HEK293 (cell line): ENCODE data around the gene LMAN1L.
A peak's percentile ranks its signal among the peaks of the same experiment; 100 is the strongest.

Experiments used
- CTCF ChIA-PET: fragments of 350-600 bp; formaldehyde crosslinking; extraction: SDS; loops from one replicate; lab custom pipeline; 2021; ENCODE audit warnings: antibody characterized with exemption; lab: Yijun Ruan, JAX
- POLR2A ChIA-PET: fragments of 300-600 bp; formaldehyde crosslinking; extraction: SDS; loops from one replicate; lab custom pipeline; 2020; ENCODE audit warnings: antibody characterized with exemption, inconsistent platforms; lab: Yijun Ruan, JAX
- H3K27ac ChIP-seq: fragments of 200-500 bp; sonication (Bioruptor generic); 2 replicates; pipeline ENCODE4 v1.5.1; 2014; ENCODE audit warnings: low read depth, low read length, control low read depth, inconsistent platforms; ENCODE audit errors: extremely low read depth
- H3K36me3 ChIP-seq, 2 experiments: fragments of 200-500 bp in 1 of 2; sonication (Bioruptor generic) in 1 of 2; 1 replicate in 1 of 2; 2 replicates in 1 of 2; pipeline ENCODE4 v1.5.1; 2014 to 2017; ENCODE audit warnings: inconsistent platforms in 2 of 2, low read length in 2 of 2; ENCODE audit not compliant: control insufficient read depth in 2 of 2, insufficient read depth in 1 of 2
- H3K4me1 ChIP-seq: fragments of 200-500 bp; sonication (Bioruptor generic); 2 replicates; pipeline ENCODE4 v1.5.1; 2014; ENCODE audit warnings: mild to moderate bottlenecking, low read length, inconsistent platforms; ENCODE audit not compliant: control insufficient read depth, insufficient read depth
- H3K4me3 ChIP-seq: 2 replicates; pipeline ENCODE4 v1.5.1; 2011; ENCODE audit warnings: low read depth, mild to moderate bottlenecking, control low read depth, low read length, moderate library complexity
- H3K9me3 ChIP-seq: fragments of 200-500 bp; sonication (Bioruptor generic); 2 replicates; pipeline ENCODE4 v1.5.1; 2014; ENCODE audit warnings: low read depth, low read length, inconsistent platforms; ENCODE audit not compliant: control insufficient read depth, insufficient read depth
- BCL11B ChIP-seq: fragments of 450-650 bp; formaldehyde crosslinking; IDR thresholded peaks from 2 replicates; pipeline ENCODE4 v1.5.1; 2016; ENCODE audit warnings: low read depth, missing biosample characterization, missing genetic modification characterization
- KLF16 ChIP-seq: fragments of 450-650 bp; formaldehyde crosslinking; IDR thresholded peaks from 2 replicates; pipeline ENCODE4 v1.5.1; 2017; ENCODE audit warnings: missing biosample characterization, missing genetic modification characterization
- MZF1 ChIP-seq: fragments of 450-650 bp; formaldehyde crosslinking; IDR thresholded peaks from 2 replicates; pipeline ENCODE4 v1.5.1; 2017; ENCODE audit warnings: missing biosample characterization, missing genetic modification characterization, borderline replicate concordance
- SCRT2 ChIP-seq: fragments of 450-650 bp; formaldehyde crosslinking; IDR thresholded peaks from 2 replicates; pipeline ENCODE4 v1.5.1; 2016; ENCODE audit warnings: missing biosample characterization, missing genetic modification characterization
- SP2 ChIP-seq: fragments of 450-650 bp; formaldehyde crosslinking; IDR thresholded peaks from 2 replicates; pipeline ENCODE4 v1.5.1; 2016; ENCODE audit warnings: missing biosample characterization, missing genetic modification characterization
- ZBTB48 ChIP-seq: fragments of 450-650 bp; formaldehyde crosslinking; IDR thresholded peaks from 2 replicates; pipeline ENCODE4 v1.5.1; 2016; ENCODE audit warnings: missing biosample characterization, missing genetic modification characterization
- ZBTB7A ChIP-seq: fragments of 450-650 bp; formaldehyde crosslinking; IDR thresholded peaks from 2 replicates; pipeline ENCODE4 v1.5.1; 2016; ENCODE audit warnings: low read depth, missing biosample characterization, missing genetic modification characterization
- ZBTB8A ChIP-seq: fragments of 450-650 bp; formaldehyde crosslinking; IDR thresholded peaks from 2 replicates; pipeline ENCODE4 v1.5.1; 2016; ENCODE audit warnings: missing biosample characterization, missing genetic modification characterization
- ZNF112 ChIP-seq: fragments of 450-650 bp; formaldehyde crosslinking; IDR thresholded peaks from 2 replicates; pipeline ENCODE4 v1.5.0; 2017; ENCODE audit warnings: missing biosample characterization, missing genetic modification characterization
- ZNF121 ChIP-seq: fragments of 450-650 bp; formaldehyde crosslinking; IDR thresholded peaks from 2 replicates; pipeline ENCODE4 v1.5.1; 2016; ENCODE audit warnings: missing biosample characterization, missing genetic modification characterization
- ZNF132 ChIP-seq: fragments of 450-650 bp; formaldehyde crosslinking; IDR thresholded peaks from 2 replicates; pipeline ENCODE4 v1.5.1; 2017; ENCODE audit warnings: missing biosample characterization, missing genetic modification characterization, borderline replicate concordance
- ZNF169 ChIP-seq: fragments of 450-650 bp; formaldehyde crosslinking; IDR thresholded peaks from 2 replicates; pipeline ENCODE4 v1.5.1; 2016; ENCODE audit warnings: missing biosample characterization, missing genetic modification characterization
- ZNF211 ChIP-seq: fragments of 450-650 bp; formaldehyde crosslinking; IDR thresholded peaks from 2 replicates; pipeline ENCODE4 v1.5.1; 2016; ENCODE audit warnings: low read depth, missing biosample characterization, missing genetic modification characterization
- ZNF223 ChIP-seq: fragments of 450-650 bp; formaldehyde crosslinking; IDR thresholded peaks from 2 replicates; pipeline ENCODE4 v1.5.1; 2016; ENCODE audit warnings: missing biosample characterization, missing genetic modification characterization
- ZNF266 ChIP-seq: fragments of 450-650 bp; formaldehyde crosslinking; IDR thresholded peaks from 2 replicates; pipeline ENCODE4 v1.5.1; 2016; ENCODE audit warnings: missing biosample characterization, missing genetic modification characterization, low read depth
- ZNF274 ChIP-seq, 2 experiments: fragments of 200-500 bp in 1 of 2; fragments of 450-650 bp in 1 of 2; sonication (Bioruptor generic) in 1 of 2; formaldehyde crosslinking in 1 of 2; IDR thresholded peaks; 2 replicates each; pipeline versions ENCODE4 v1.5.1 to v1.6.1; 2014 to 2016; ENCODE audit warnings: borderline replicate concordance in 1 of 2, inconsistent platforms in 1 of 2, low read length in 1 of 2, missing biosample characterization in 1 of 2, missing genetic modification characterization in 1 of 2
- ZNF280D ChIP-seq: fragments of 450-650 bp; formaldehyde crosslinking; IDR thresholded peaks from 2 replicates; pipeline ENCODE4 v1.5.1; 2016; ENCODE audit warnings: missing biosample characterization, missing genetic modification characterization
- ZNF324 ChIP-seq: fragments of 450-650 bp; formaldehyde crosslinking; IDR thresholded peaks from 2 replicates; pipeline ENCODE4 v1.5.1; 2016; ENCODE audit warnings: missing biosample characterization, missing genetic modification characterization
- ZNF341 ChIP-seq: fragments of 450-650 bp; formaldehyde crosslinking; IDR thresholded peaks from 2 replicates; pipeline ENCODE4; 2016; ENCODE audit warnings: low read depth, missing biosample characterization, missing genetic modification characterization
- ZNF350 ChIP-seq: fragments of 450-650 bp; formaldehyde crosslinking; IDR thresholded peaks from 2 replicates; pipeline ENCODE4 v1.5.0; 2017; ENCODE audit warnings: missing biosample characterization, mild to moderate bottlenecking, missing genetic modification characterization
- ZNF362 ChIP-seq: fragments of 450-650 bp; formaldehyde crosslinking; IDR thresholded peaks from 2 replicates; pipeline ENCODE4 v1.5.1; 2016; ENCODE audit warnings: missing biosample characterization, missing genetic modification characterization
- ZNF366 ChIP-seq: fragments of 450-650 bp; formaldehyde crosslinking; conservative IDR thresholded peaks from 2 replicates; pipeline ENCODE4 v1.5.1; 2016; ENCODE audit warnings: missing biosample characterization, missing genetic modification characterization
- ZNF394 ChIP-seq: fragments of 450-650 bp; formaldehyde crosslinking; IDR thresholded peaks from 2 replicates; pipeline ENCODE4 v1.5.1; 2016; ENCODE audit warnings: missing biosample characterization, missing genetic modification characterization, mild to moderate bottlenecking, moderate library complexity, borderline replicate concordance
- ZNF404 ChIP-seq: fragments of 450-650 bp; formaldehyde crosslinking; IDR thresholded peaks from 2 replicates; pipeline ENCODE4 v1.5.1; 2017; ENCODE audit warnings: missing biosample characterization, missing genetic modification characterization
- ZNF433 ChIP-seq: fragments of 450-650 bp; formaldehyde crosslinking; IDR thresholded peaks from 2 replicates; pipeline ENCODE4 v1.5.1; 2016; ENCODE audit warnings: missing biosample characterization, missing genetic modification characterization, low read depth
- ZNF701 ChIP-seq: fragments of 450-650 bp; formaldehyde crosslinking; IDR thresholded peaks from 2 replicates; pipeline ENCODE4 v1.5.1; 2016; ENCODE audit warnings: missing biosample characterization, missing genetic modification characterization
- ZNF747 ChIP-seq: fragments of 450-650 bp; formaldehyde crosslinking; IDR thresholded peaks from 2 replicates; pipeline ENCODE4 v1.5.1; 2016; ENCODE audit warnings: missing biosample characterization, missing genetic modification characterization
- ZNF830 ChIP-seq: fragments of 450-650 bp; IDR thresholded peaks from 2 replicates; pipeline ENCODE4 v1.5.0; 2018; ENCODE audit warnings: missing biosample characterization, missing genetic modification characterization, low read depth, mild to moderate bottlenecking, moderate library complexity
- ZNF837 ChIP-seq: fragments of 450-650 bp; formaldehyde crosslinking; IDR thresholded peaks from 2 replicates; pipeline ENCODE4 v1.5.1; 2016; ENCODE audit warnings: missing biosample characterization, missing genetic modification characterization
- ZNF843 ChIP-seq: fragments of 450-650 bp; formaldehyde crosslinking; IDR thresholded peaks from 2 replicates; pipeline ENCODE4 v1.5.1; 2016; ENCODE audit warnings: missing biosample characterization, missing genetic modification characterization
- TF ChIP-seq, protein P1 (sequence below): fragments of 450-650 bp; formaldehyde crosslinking; IDR thresholded peaks from 2 replicates; pipeline ENCODE4 v1.5.1; 2016; ENCODE audit warnings: missing biosample characterization, missing genetic modification characterization

The LMAN1L gene

DNA sequence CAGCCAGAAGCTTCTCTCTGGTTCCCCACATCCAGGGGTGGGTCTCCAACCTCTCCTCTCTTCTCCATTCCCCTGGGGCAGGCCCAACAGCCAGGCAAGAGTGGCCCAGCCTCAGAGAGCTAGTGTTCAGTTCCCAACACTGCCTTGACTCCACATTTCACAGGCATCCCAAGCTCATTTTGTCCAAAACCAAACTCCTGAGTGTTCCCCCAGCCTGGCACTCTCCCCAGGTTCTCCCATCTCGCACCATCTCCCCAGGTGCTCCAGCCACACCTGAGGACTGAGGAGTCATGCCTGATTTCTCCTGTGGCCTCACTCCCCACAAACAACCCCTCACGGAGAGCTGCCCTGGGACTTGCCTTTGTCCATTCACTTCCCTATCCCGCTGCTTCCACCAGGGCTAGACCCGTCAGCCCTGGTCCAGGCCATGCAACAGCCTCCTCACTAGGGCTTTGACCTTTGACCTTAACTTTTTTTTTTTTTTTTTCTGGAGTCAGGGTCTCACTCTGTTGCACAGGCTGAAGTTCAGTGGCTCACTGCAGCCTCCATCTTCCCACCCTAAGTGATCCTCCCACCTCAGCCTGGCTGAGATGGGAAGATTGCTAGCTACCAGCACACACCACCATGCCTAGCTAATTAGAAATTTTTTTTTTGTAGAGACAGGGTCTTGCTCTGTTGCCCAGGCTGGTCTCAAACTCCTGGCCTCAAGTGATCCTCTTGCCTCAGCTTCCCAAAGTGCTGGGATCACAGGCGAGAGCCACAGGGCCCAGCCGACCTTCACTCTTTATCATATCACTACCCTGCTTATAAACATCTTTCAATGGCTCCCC is 34.7 kb upstream of the LMAN1L start:
- POLR2A ChIA-PET, result interaction anchor here (0.6 to 1.7 kb wide), 6 partner anchors 9 to 252 kb away, joined by 3 to 6 read pairs (median 3); no protein-coding TSS in a partner anchor
- Histone ChIP-seq H3K4me3 (no peak overlapping the region), H3K27ac (no peak overlapping the region), H3K4me1 (peaks cover 16% of the 10 kb centered on the region), H3K36me3 (no peaks in the 10 kb centered on the region), H3K9me3 (no peaks in the 10 kb centered on the region)
- CTCF ChIA-PET, result interaction anchor here (0.5 to 25.7 kb wide), 11 partner anchors 3 to 723 kb away, joined by 3 to 649 read pairs (median 4); partner anchors contain the start of gene CSK
- TF ChIP-seq ZNF274 (IDR thresholded peaks at IDR 0.05; ENCODE audit: low read length) (no peak), ZNF274 (tag by site-specific recombination; IDR thresholded peaks at IDR 0.05; ENCODE audit: borderline replicate concordance) (no peak), ZNF843 (no peak), ZNF747 (tag by site-specific recombination) (no peak), ZNF404 (no peak), ZNF112 (tag by site-specific recombination) (no peak), ZNF280D (tag by site-specific recombination) (no peak), ZNF121 (tag by site-specific recombination) (peak; percentile 75), ZNF132 (no peak), ZNF433 (tag by site-specific recombination) (no peak), KLF16 (no peak), ZNF266 (tag by site-specific recombination) (no peak), ZBTB7A (tag by site-specific recombination) (0 out of 2 replicates have a peak, but pooled peaks have one; percentile 30), ZNF701 (tag by site-specific recombination) (no peak), ZBTB8A (no peak), ZNF394 (no peak), ZNF350 (tag by site-specific recombination) (no peak), ZNF362 (tag by site-specific recombination) (peak; percentile 90), ZNF324 (tag by site-specific recombination) (no peak), ZNF223 (tag by site-specific recombination) (no peak), ZNF169 (no peak), ZNF366 (tag by site-specific recombination) (no peak), ZBTB48 (tag by site-specific recombination) (no peak), SP2 (tag by site-specific recombination) (no peak), MZF1 (no peak), ZNF341 (tag by site-specific recombination) (0 out of 2 replicates have a peak, but pooled peaks have one; percentile 17), ZNF830 (tag by site-specific recombination) (no peak), SCRT2 (tag by site-specific recombination) (0 out of 2 replicates have a peak, but pooled peaks have one; percentile 19), ZNF211 (no peak), BCL11B (tag by site-specific recombination) (peak; percentile 29; the same call in 1 of the 2 replicates), ZNF837 (no peak)
- TF ChIP-seq, protein P1, sequence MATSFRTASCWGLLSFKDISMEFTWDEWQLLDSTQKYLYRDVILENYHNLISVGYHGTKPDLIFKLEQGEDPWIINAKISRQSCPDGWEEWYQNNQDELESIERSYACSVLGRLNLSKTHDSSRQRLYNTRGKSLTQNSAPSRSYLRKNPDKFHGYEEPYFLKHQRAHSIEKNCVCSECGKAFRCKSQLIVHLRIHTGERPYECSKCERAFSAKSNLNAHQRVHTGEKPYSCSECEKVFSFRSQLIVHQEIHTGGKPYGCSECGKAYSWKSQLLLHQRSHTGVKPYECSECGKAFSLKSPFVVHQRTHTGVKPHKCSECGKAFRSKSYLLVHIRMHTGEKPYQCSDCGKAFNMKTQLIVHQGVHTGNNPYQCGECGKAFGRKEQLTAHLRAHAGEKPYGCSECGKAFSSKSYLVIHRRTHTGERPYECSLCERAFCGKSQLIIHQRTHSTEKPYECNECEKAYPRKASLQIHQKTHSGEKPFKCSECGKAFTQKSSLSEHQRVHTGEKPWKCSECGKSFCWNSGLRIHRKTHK, result no peak
